Endothelial cell of umbilical vein (primary cell): ENCODE data around the gene NTN4. TPM values are rescaled to one million over a fixed set of nuclear protein-coding genes. Genes with fewer than 3 reads are reported as not detected.
A peak's percentile ranks its signal among the peaks of the same experiment; 100 is the strongest.

ENCODE experiments used
- BruUV-seq: library from RNA; stranded (reverse); fragments of 400-500 nt; replicated peaks from 2 replicates; lab custom pipeline; 2021; lab: Mats Ljungman, UMichigan
- CTCF ChIA-PET: fragments of 300-600, 350-600 bp; sonication (Branson Sonifier 250); formaldehyde crosslinking; loops from one replicate; lab custom pipeline; 2021; ENCODE audit warnings: antibody characterized with exemption, inconsistent platforms; lab: Charles Lee
- POLR2A ChIA-PET: fragments of 300-600, 350-600 bp; sonication (Branson Sonifier 250); formaldehyde crosslinking; loops from one replicate; lab custom pipeline; 2021; ENCODE audit warnings: antibody characterized with exemption, inconsistent platforms; lab: Charles Lee
- DNase-seq: peaks from one replicate; pipeline ENCODE4 v3.0.0-alpha.2; 2011; ENCODE audit warnings: low read depth, low spot score
- FAIRE-seq: peaks from 2 replicates; lab custom pipeline; 2011; peaks lifted over from hg19 to GRCh38; lab: Jason Lieb, UNC
- H2AFZ ChIP-seq: 2 replicates; pipeline ENCODE4 v1.6.0; 2012; ENCODE audit warnings: low read depth, low read length, control low read depth, inconsistent platforms
- H3K27ac ChIP-seq: 2 replicates; pipeline ENCODE4 v1.5.1; 2011; ENCODE audit warnings: low read depth, mild to moderate bottlenecking, control low read depth, low read length, moderate library complexity; ENCODE audit not compliant: insufficient read depth
- H3K27me3 ChIP-seq, 2 experiments: 2 replicates each; pipeline versions ENCODE4 v1.6.0 to v1.6.1; 2011; ENCODE audit warnings: low read length in 2 of 2, mixed read lengths in 1 of 2; ENCODE audit not compliant: control insufficient read depth in 2 of 2, insufficient read depth in 2 of 2
- H3K36me3 ChIP-seq, 2 experiments: 2 replicates in 1 of 2; 3 replicates in 1 of 2; pipeline ENCODE4 v1.5.1; 2011; ENCODE audit warnings: low read length in 2 of 2, mild to moderate bottlenecking in 1 of 2, moderate library complexity in 1 of 2; ENCODE audit not compliant: control insufficient read depth in 2 of 2, insufficient read depth in 2 of 2; ENCODE audit errors: extremely low read depth in 1 of 2
- H3K4me1 ChIP-seq: 3 replicates; pipeline ENCODE4 v1.5.1; 2011; ENCODE audit warnings: mild to moderate bottlenecking, low read length; ENCODE audit not compliant: control insufficient read depth, insufficient read depth; ENCODE audit errors: extremely low read depth
- H3K4me2 ChIP-seq: 2 replicates; pipeline ENCODE4 v1.6.1; 2011; ENCODE audit warnings: low read length, control low read depth, mixed read lengths; ENCODE audit not compliant: insufficient read depth
- H3K4me3 ChIP-seq, 3 experiments: fragments of 200-600 bp in 1 of 3; sonication (generic), shearing (Covaris generic) in 1 of 3; replicated peaks in 1 of 3; 2 replicates each; pipeline ENCODE4 v1.5.1; 2011 to 2016; ENCODE audit warnings: control low read depth in 3 of 3, low read length in 3 of 3, mild to moderate bottlenecking in 2 of 3, inconsistent platforms in 1 of 3, low read depth in 1 of 3, moderate library complexity in 1 of 3; ENCODE audit not compliant: insufficient read depth in 1 of 3
- H3K79me2 ChIP-seq: 2 replicates; pipeline ENCODE4 v1.6.0; 2012; ENCODE audit warnings: low read length, inconsistent platforms; ENCODE audit not compliant: control insufficient read depth, insufficient read depth
- H3K9ac ChIP-seq: replicated peaks from 2 replicates; pipeline ENCODE3; 2011; ENCODE audit warnings: low read length, control low read depth; ENCODE audit not compliant: insufficient read depth; ENCODE audit errors: extremely low read depth
- H3K9me1 ChIP-seq: replicated peaks from 3 replicates; pipeline ENCODE4 v1.6.0; 2011; ENCODE audit warnings: mild to moderate bottlenecking, low read length; ENCODE audit not compliant: control insufficient read depth, insufficient read depth; ENCODE audit errors: extremely low read depth
- H3K9me3 ChIP-seq: replicated peaks from 2 replicates; pipeline ENCODE4 v1.5.1; 2012; ENCODE audit warnings: low read length, inconsistent platforms; ENCODE audit not compliant: control insufficient read depth, insufficient read depth
- H4K20me1 ChIP-seq: replicated peaks from 2 replicates; pipeline ENCODE3; 2011; ENCODE audit warnings: mild to moderate bottlenecking, low read length; ENCODE audit not compliant: control insufficient read depth, insufficient read depth; ENCODE audit errors: extremely low read depth
- CTCF ChIP-seq, 2 donors: IDR thresholded peaks; 1 replicate in 1 of 2; 2 replicates in 1 of 2; pipeline ENCODE4 v1.5.1; 2011; ENCODE audit warnings: low read length in 2 of 2, mild to moderate bottlenecking in 2 of 2, moderate library complexity in 2 of 2, control low read depth in 1 of 2, inconsistent platforms in 1 of 2, low read depth in 1 of 2; ENCODE audit not compliant: insufficient read depth in 1 of 2; ENCODE audit errors: extremely low read depth in 1 of 2
- EZH2 ChIP-seq: IDR thresholded peaks from 2 replicates; pipeline ENCODE4 v1.6.1; 2012; ENCODE audit warnings: borderline replicate concordance, low read depth, mild to moderate bottlenecking, moderate library complexity, low read length, inconsistent platforms; ENCODE audit not compliant: severe bottlenecking
- FOS ChIP-seq: IDR thresholded peaks from 2 replicates; pipeline ENCODE4 v1.6.1; 2011; ENCODE audit warnings: mild to moderate bottlenecking, low read length, moderate library complexity, borderline replicate concordance; ENCODE audit not compliant: insufficient read depth
- GATA2 ChIP-seq: IDR thresholded peaks from 2 replicates; pipeline ENCODE4 v1.7.0; 2011; ENCODE audit warnings: low read depth, mild to moderate bottlenecking, moderate library complexity, mixed read lengths, low read length; ENCODE audit not compliant: insufficient read length, insufficient read depth
- JUN ChIP-seq: IDR thresholded peaks from 2 replicates; pipeline ENCODE4 v1.6.1; 2011; ENCODE audit warnings: borderline replicate concordance, low read depth; ENCODE audit not compliant: insufficient read length, insufficient read depth
- MAX ChIP-seq: IDR thresholded peaks from 2 replicates; pipeline ENCODE4 v1.6.1; 2011; ENCODE audit not compliant: insufficient read depth, insufficient read length
- MYC ChIP-seq: IDR thresholded peaks from one replicate; pipeline ENCODE4 v1.6.1; 2011; ENCODE audit warnings: mild to moderate bottlenecking, low read depth, low read length
- POLR2A ChIP-seq: IDR thresholded peaks from 2 replicates; pipeline ENCODE4 v1.6.1; 2012; ENCODE audit warnings: low read depth, mild to moderate bottlenecking, control low read depth, low read length
- POLR2AphosphoS5 ChIP-seq: IDR thresholded peaks from 2 replicates; pipeline ENCODE4 v1.6.1; 2012; ENCODE audit warnings: low read depth, mild to moderate bottlenecking, control low read depth, low read length, moderate library complexity; ENCODE audit not compliant: insufficient read depth
- dilution Hi-C: fragments of 300-500 bp; cut with MboI; formaldehyde crosslinking; loops from one replicate; pipeline ENCODE4 v1.15.0; 2019; ENCODE audit warnings: low sequenced_read_pairs; ENCODE audit not compliant: extremely low pct_ligation_motif_present
- intact Hi-C: fragments of 100-400 bp; cut with micrococcal nuclease; formaldehyde crosslinking; loops from one replicate; pipeline ENCODE4 v1.10.0; 2022
- polyA plus RNA-seq, 4 experiments: library from polyadenylated mRNA; depleted of rRNA in 3 of 4; stranded (reverse) in 3 of 4; unstranded in 1 of 4; fragments of >200 nt; gene quantifications; 2 replicates each; pipeline versions ENCODE4 v1.2.1 to v1.2.3, GENCODE V29; 2011 to 2012; ENCODE audit warnings: missing spikeins in 1 of 4
- total RNA-seq: library from RNA; stranded (reverse); gene quantifications from 2 replicates; pipeline ENCODE4 v1.2.3, GENCODE V29; 2021

Gene NTN4
- total and polyA plus RNA-seq, 2 donors (not counting 3 experiments of a cell fraction or from before 2014, with no cell fraction given): 120 to 317 TPM

- Histone ChIP-seq H4K20me1 (no peaks in the 10 kb centered on the region), H3K9ac (peak overlapping the region; percentile 68), H2AFZ (no peak overlapping the region), H3K4me1 (peaks cover 51% of the 10 kb centered on the region), H3K9me3 (no peaks in the 10 kb centered on the region), H3K27ac (peak overlapping the region; percentile 99), H3K4me3 (no peak overlapping the region), H3K36me3 (no peaks in the 10 kb centered on the region), H3K79me2 (no peaks in the 10 kb centered on the region), H3K27me3 (no peaks in the 10 kb centered on the region), H3K9me1 (no peaks in the 10 kb centered on the region), H3K4me2 (no peak overlapping the region)
- POLR2A ChIA-PET: no interaction called here
- CTCF ChIA-PET: no interaction called here
- FAIRE-seq (no peak), DNase-seq (no peak)
- intact Hi-C loops (loop anchor here (1.0 to 10.0 kb wide), 4 partner anchors 26 to 810 kb away; no protein-coding TSS in a partner anchor), dilution Hi-C loops (no loop called here)
- BruUV-seq: no TSS peak
- TF ChIP-seq EZH2 (no peak), CTCF (IDR thresholded peaks at IDR 0.05; ENCODE audit: extremely low read depth in 1 of 2, insufficient read depth in 1 of 2, low read depth in 1 of 2, low read length in 2 of 2) (no peak), JUN (no peak), POLR2A (no peak), MYC (no peak), FOS (no peak), GATA2 (no peak), POLR2AphosphoS5 (no peak), MAX (no peak)
Observed at GRCh38 chr12:95637010-95637409, 153.6 kb downstream of the NTN4 start.
